Left lung (tissue), 10 donors: Measurements from ENCODE around the gene FAM209B. TPM values are rescaled to one million over a fixed set of nuclear protein-coding genes. Genes with fewer than 3 reads are reported as not detected.

Source experiments
- ATAC-seq: fragments of 200-7000 bp; cut with Tn5 transposase; one replicate; pipeline ENCODE4 v1.9.1; 2020; ENCODE audit warnings: moderate library complexity
- DNase-seq, 4 donors: peaks; one replicate each; pipeline ENCODE4 v3.0.0-alpha.2; 2013 to 2020
- H3K27ac ChIP-seq, 2 donors: fragments of 200-600 bp; sonication (generic) in 1 of 2; one replicate each; pipeline versions ENCODE4 v1.5.0 to v1.8.0; 2020 to 2021
- H3K27me3 ChIP-seq, 2 donors: fragments of 200-600 bp; sonication (generic) in 1 of 2; one replicate each; pipeline versions ENCODE4 v1.5.0 to v1.8.0; 2020 to 2021
- H3K36me3 ChIP-seq, 2 donors: fragments of 200-600 bp; sonication (generic) in 1 of 2; one replicate each; pipeline versions ENCODE4 v1.5.0 to v1.8.0; 2020 to 2021
- H3K4me1 ChIP-seq, 2 donors: fragments of 200-600 bp; one replicate each; pipeline ENCODE4 v1.8.0; 2021
- H3K4me3 ChIP-seq, 2 donors: fragments of 200-600 bp; sonication (generic) in 1 of 2; one replicate each; pipeline versions ENCODE4 v1.5.0 to v1.8.0; 2020 to 2021; ENCODE audit warnings: mild to moderate bottlenecking in 1 of 2
- H3K9me3 ChIP-seq, 2 donors: fragments of 200-600 bp; sonication (generic) in 1 of 2; one replicate each; pipeline versions ENCODE4 v1.5.0 to v1.8.0; 2020 to 2021
- CTCF ChIP-seq, 2 donors: fragments of 200-600 bp; sonication (generic) in 1 of 2; IDR thresholded peaks; one replicate each; pipeline versions ENCODE4 v1.5.0 to v1.8.0; 2021; ENCODE audit warnings: antibody characterized with exemption in 2 of 2
- intact Hi-C, 2 donors: fragments of 100-400 bp; cut with DNase I; formaldehyde crosslinking; loops; one replicate each; pipeline versions ENCODE4 v1.11.2 to v1.14.2; 2022
- polyA plus RNA-seq, 6 donors: library from polyadenylated mRNA; unstranded; fragments of 120-200 nt; gene quantifications; one replicate each; pipeline ENCODE4 v1.2.1, GENCODE V29; 2013; ENCODE audit not compliant: insufficient read length in 6 of 6
- total RNA-seq, 2 donors: library from RNA; stranded (reverse); fragmentation: NEBNext Ultra II Directional; extraction: Animal tissue kit (Norgen Biotek cat#: 25700); gene quantifications; one replicate each; pipeline ENCODE4 v1.2.1, GENCODE V29; 2021
- donor health status: DM: no; HTN: yes; CAD: no.
- donor health status: DM: no; HTN: no; CAD: no.

Gene FAM209B
- total and polyA plus RNA-seq, 8 donors = 0.30 to 0.63 (median 0.37) TPM; not detected in 3

GRCh38 chr20:56537997-56538396 is 5.0 kb downstream of the FAM209B start:
- no peak overlapping the region for H3K27ac ChIP-seq
- H3K27me3 ChIP-seq = no peaks in the 10 kb centered on the region
- no peak overlapping the region for H3K4me3 ChIP-seq
- TF ChIP-seq CTCF (IDR thresholded peaks at IDR 0.05) = no peak
- H3K36me3 ChIP-seq = no peaks in the 10 kb centered on the region
- intact Hi-C loops = no loop called here
- ATAC-seq (no peak), DNase-seq (no peak)
- no peaks in the 10 kb centered on the region for H3K4me1 ChIP-seq
- H3K9me3 ChIP-seq = no peaks in the 10 kb centered on the region

GRCh38 chr20:56540415-56540814 is 7.4 kb downstream of the FAM209B start:
- no peak overlapping the region for H3K4me3 ChIP-seq
- ATAC-seq (no peak), DNase-seq (no peak)
- intact Hi-C loops = no loop called here
- no peaks in the 10 kb centered on the region for H3K36me3 ChIP-seq
- no peak overlapping the region for H3K27ac ChIP-seq
- H3K27me3 ChIP-seq = no peaks in the 10 kb centered on the region
- no peaks in the 10 kb centered on the region for H3K9me3 ChIP-seq
- no peaks in the 10 kb centered on the region for H3K4me1 ChIP-seq
- no peak for TF ChIP-seq CTCF (IDR thresholded peaks at IDR 0.05)

- no peaks in the 10 kb centered on the region for H3K9me3 ChIP-seq
- intact Hi-C loops = no loop called here
- H3K27ac ChIP-seq = no peak overlapping the region
Measured at GRCh38 chr20:56542489-56543030, 9.5 kb downstream of the FAM209B start.

GRCh38 chr20:56551571-56551970 is 18.5 kb downstream of the FAM209B start:
- no peak for TF ChIP-seq CTCF (IDR thresholded peaks at IDR 0.05)
- H3K4me1 ChIP-seq = peaks cover 5 to 10% of the 10 kb centered on the region in 2 donors
- no peak overlapping the region for H3K4me3 ChIP-seq
- H3K9me3 ChIP-seq = no peaks in the 10 kb centered on the region
- no peak overlapping the region for H3K27ac ChIP-seq
- H3K27me3 ChIP-seq = no peaks in the 10 kb centered on the region
- no peaks in the 10 kb centered on the region for H3K36me3 ChIP-seq
- no peak for DNase-seq
- intact Hi-C loops = loop anchor here in 1 of 2 donors (5.0 kb wide), 1 partner anchor 446 kb away; no protein-coding TSS in a partner anchor
- ATAC-seq = no peak

More at GRCh38 chr20:56542489-56543030, 9.5 kb downstream of the FAM209B start:
- no peak for ATAC-seq
- no peaks in the 10 kb centered on the region for H3K36me3 ChIP-seq
- H3K4me3 ChIP-seq = no peak overlapping the region
- TF ChIP-seq CTCF (IDR thresholded peaks at IDR 0.05) = no peak
- no peaks in the 10 kb centered on the region for H3K27me3 ChIP-seq
- H3K4me1 ChIP-seq = no peaks in the 10 kb centered on the region
- no peak for DNase-seq

GRCh38 chr20:56552911-56553629 is 20.0 kb downstream of the FAM209B start:
- H3K9me3 ChIP-seq = no peaks in the 10 kb centered on the region

More at GRCh38 chr20:56552911-56553629, 20.0 kb downstream of the FAM209B start:
- no peak for ATAC-seq
- no peak for TF ChIP-seq CTCF (IDR thresholded peaks at IDR 0.05)
- intact Hi-C loops = loop anchor here in 1 of 2 donors (5.0 kb wide), 1 partner anchor 444 kb away; no protein-coding TSS in a partner anchor
- Histone ChIP-seq H3K27ac (no peak overlapping the region), H3K4me1 (peaks cover 5 to 10% of the 10 kb centered on the region in 2 donors), H3K4me3 (no peak overlapping the region), H3K36me3 (no peaks in the 10 kb centered on the region), H3K27me3 (no peaks in the 10 kb centered on the region)
- no peak for DNase-seq
